PC-9 (cell line): ENCODE data around the gene HSD17B8. TPM values are rescaled to one million over a fixed set of nuclear protein-coding genes. Genes with fewer than 3 reads are reported as not detected.

ENCODE experiments used
- BruUV-seq: library from RNA; stranded (reverse); fragments of 400-500 nt; replicated peaks from 2 replicates; lab custom pipeline; 2021; lab: Mats Ljungman, UMichigan
- CTCF ChIA-PET: fragments of 300-600 bp; sonication (Branson Sonifier 250); formaldehyde crosslinking; loops from one replicate; lab custom pipeline; 2022; ENCODE audit warnings: antibody characterized with exemption; lab: Charles Lee
- POLR2A ChIA-PET: fragments of 300-600 bp; sonication (Branson Sonifier 250); formaldehyde crosslinking; loops from one replicate; lab custom pipeline; 2022; ENCODE audit warnings: antibody characterized with exemption; ENCODE audit not compliant: unreplicated experiment; lab: Charles Lee
- DNase-seq, 2 experiments: peaks; one replicate each; pipeline versions ENCODE4 v3.0.0 to v3.0.0-alpha.2; 2015 to 2022; ENCODE audit warnings: mixed read lengths in 1 of 2
- H2AFZ ChIP-seq: fragments of 200-600 bp; sonication (generic); 2 replicates; pipeline ENCODE4 v1.8.1; 2017; ENCODE audit warnings: antibody characterized with exemption
- H3F3A ChIP-seq: fragments of 200-600 bp; sonication (generic); 2 replicates; pipeline ENCODE4 v1.8.1; 2017; ENCODE audit warnings: antibody characterized with exemption, mild to moderate bottlenecking, low read depth; ENCODE audit not compliant: insufficient read depth
- H3K27ac ChIP-seq: fragments of 200-600 bp; sonication (generic); 2 replicates; pipeline ENCODE4 v1.6.1; 2016; ENCODE audit warnings: mixed run types
- H3K27me3 ChIP-seq: fragments of 200-600 bp; sonication (generic); 2 replicates; pipeline ENCODE4 v1.6.1; 2016; ENCODE audit warnings: low read depth, mixed run types; ENCODE audit not compliant: insufficient read depth
- H3K36me3 ChIP-seq: fragments of 200-600 bp; sonication (generic); 2 replicates; pipeline ENCODE4 v1.6.1; 2016; ENCODE audit warnings: low read depth, mixed run types
- H3K4me1 ChIP-seq: fragments of 200-600 bp; sonication (generic); replicated peaks from 2 replicates; pipeline ENCODE4 v1.6.1; 2016; ENCODE audit warnings: mixed run types; ENCODE audit not compliant: insufficient read depth
- H3K4me2 ChIP-seq: fragments of 200-600 bp; sonication (generic); 2 replicates; pipeline ENCODE4 v1.6.1; 2017; ENCODE audit warnings: mixed run types
- H3K4me3 ChIP-seq: fragments of 200-600 bp; sonication (generic); 2 replicates; pipeline ENCODE4 v1.6.1; 2016; ENCODE audit warnings: mixed run types
- H3K79me2 ChIP-seq: fragments of 200-600 bp; sonication (generic); 2 replicates; pipeline ENCODE4 v1.6.1; 2017; ENCODE audit warnings: low read depth, mixed run types
- H3K9me2 ChIP-seq: fragments of 200-600 bp; sonication (generic); 2 replicates; pipeline ENCODE4 v1.8.1; 2017; ENCODE audit warnings: mild to moderate bottlenecking; ENCODE audit not compliant: insufficient read depth
- H3K9me3 ChIP-seq: fragments of 200-600 bp; sonication (generic); 2 replicates; pipeline ENCODE4 v1.8.1; 2016; ENCODE audit warnings: low read depth; ENCODE audit not compliant: insufficient read depth
- H4K20me1 ChIP-seq: fragments of 200-600 bp; sonication (generic); 2 replicates; pipeline ENCODE4 v1.8.1; 2017; ENCODE audit not compliant: insufficient read depth
- CTCF ChIP-seq: fragments of 200-600 bp; sonication (generic); conservative IDR thresholded peaks from 2 replicates; pipeline ENCODE4 v1.6.1; 2017; ENCODE audit warnings: mixed run types, antibody characterized with exemption, mild to moderate bottlenecking, moderate library complexity
- EZH2 ChIP-seq: fragments of 200-600 bp; sonication (generic); IDR thresholded peaks from 2 replicates; pipeline ENCODE4 v1.8.0; 2017; ENCODE audit warnings: antibody characterized with exemption, low read depth
- intact Hi-C: fragments of 100-400 bp; cut with micrococcal nuclease; formaldehyde crosslinking; loops from one replicate; pipeline ENCODE4 v1.10.0; 2022; ENCODE audit not compliant: unreplicated experiment
- total RNA-seq: library from RNA; stranded (reverse); gene quantifications from 2 replicates; pipeline ENCODE4 v1.2.3, GENCODE V29; 2021

HSD17B8 gene
- total RNA-seq, 1 experiment from 2014 or later, result 16.4 TPM

DNA sequence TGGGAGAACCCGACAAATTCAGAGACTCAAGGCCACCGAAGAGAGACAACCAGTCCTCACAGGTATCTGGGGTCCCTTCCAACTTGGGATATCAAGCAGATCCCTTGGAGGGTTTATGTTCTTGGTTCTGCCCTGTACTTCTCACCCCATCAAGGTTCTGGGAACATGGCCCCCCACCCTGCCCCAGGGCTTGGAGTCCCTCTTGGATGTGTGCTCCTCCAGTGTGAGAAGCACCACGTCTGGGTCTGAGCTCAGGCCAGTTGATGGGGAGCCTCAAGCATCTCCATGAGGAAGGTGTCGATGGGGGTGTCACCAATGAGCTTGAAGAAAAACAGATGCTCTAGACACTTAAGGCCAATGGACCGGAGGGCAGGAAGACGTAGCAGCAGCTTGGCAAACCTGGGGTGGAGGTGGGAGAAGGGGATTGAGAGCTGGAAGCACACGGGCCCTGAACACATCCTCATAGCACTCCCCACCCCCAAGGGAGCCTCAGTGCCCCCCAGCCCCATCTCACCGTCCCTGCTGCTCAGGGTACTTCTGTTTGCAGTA, 9.9 kb upstream of the HSD17B8 start:
- BruUV-seq, result no TSS peak
- H4K20me1 ChIP-seq, result peaks cover 11% of the 10 kb centered on the region
- CTCF ChIA-PET, result no interaction called here
- no peak overlapping the region for H3K27ac ChIP-seq
- no peak overlapping the region for H2AFZ ChIP-seq
- H3K4me1 ChIP-seq, result peaks cover 7% of the 10 kb centered on the region; the same call in 1 of the 2 replicates
- intact Hi-C loops, result no loop called here
- H3K36me3 ChIP-seq, result peaks cover 12% of the 10 kb centered on the region; the same call in 1 of the 2 replicates
- peaks cover 22% of the 10 kb centered on the region for H3K79me2 ChIP-seq
- no peaks in the 10 kb centered on the region for H3K9me3 ChIP-seq
- H3K4me2 ChIP-seq, result no peak overlapping the region
- TF ChIP-seq EZH2 (no peak), CTCF (no peak)
- POLR2A ChIA-PET, result no interaction called here
- no peak for DNase-seq
- H3K9me2 ChIP-seq, result no peaks in the 10 kb centered on the region
- no peaks in the 10 kb centered on the region for H3K27me3 ChIP-seq
- peaks cover 11% of the 10 kb centered on the region; the same call in 1 of the 2 replicates for H3F3A ChIP-seq
- H3K4me3 ChIP-seq, result no peak overlapping the region

DNA sequence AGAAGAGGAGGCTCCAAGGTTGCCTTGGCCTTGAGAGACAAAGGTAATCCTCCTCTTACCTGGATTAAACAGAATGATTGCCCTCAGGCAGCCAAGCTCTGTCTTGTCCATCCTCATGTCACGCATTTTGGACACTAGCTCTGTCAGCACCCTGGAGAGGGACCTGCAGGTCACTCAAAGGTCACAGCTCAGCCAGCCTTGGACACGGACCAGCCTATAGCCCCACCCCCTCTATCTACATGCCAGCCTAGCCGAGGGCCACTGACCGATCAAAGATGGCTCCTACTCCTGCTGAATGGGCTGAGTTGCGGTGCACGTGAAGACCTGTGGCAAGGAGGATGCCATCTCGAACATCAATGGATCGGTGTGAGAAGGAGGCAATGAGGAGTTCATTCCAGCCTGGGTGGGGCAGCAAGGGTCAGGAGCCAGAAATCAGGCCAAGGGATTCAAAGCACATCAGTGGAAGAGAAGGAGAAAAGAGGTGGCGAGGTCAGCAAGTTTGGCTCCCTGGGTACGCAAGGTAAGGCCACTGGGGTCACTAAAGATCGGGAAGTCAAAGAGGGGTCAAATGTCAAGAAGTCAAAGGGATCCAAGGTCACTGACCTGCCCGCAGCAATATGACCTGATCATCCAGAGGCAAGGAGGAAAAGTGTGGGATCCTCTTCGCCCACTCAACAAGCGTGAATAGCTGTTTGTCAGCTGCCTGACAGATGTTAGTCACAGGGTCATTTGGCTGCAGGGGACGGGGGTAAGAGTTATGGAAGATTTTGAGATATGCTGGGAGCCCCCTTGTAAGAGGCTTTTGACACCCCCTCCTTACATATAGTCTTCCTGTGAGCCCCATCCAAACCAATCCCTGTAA, 8.9 kb upstream of the HSD17B8 start:
- H3K4me1 ChIP-seq, result peaks cover 7% of the 10 kb centered on the region; the same call in 1 of the 2 replicates
- no peak overlapping the region for H3K4me3 ChIP-seq
- no peak overlapping the region for H3K27ac ChIP-seq
- no peak overlapping the region for H3K4me2 ChIP-seq
- TF ChIP-seq EZH2, result no peak
- no peak for TF ChIP-seq CTCF
- no peaks in the 10 kb centered on the region for H3K27me3 ChIP-seq
- peaks cover 11% of the 10 kb centered on the region for H4K20me1 ChIP-seq
- H3K79me2 ChIP-seq, result peaks cover 30% of the 10 kb centered on the region
- no peak overlapping the region for H2AFZ ChIP-seq
- intact Hi-C loops, result no loop called here
- CTCF ChIA-PET, result no interaction called here
- no peaks in the 10 kb centered on the region for H3K9me3 ChIP-seq
- H3F3A ChIP-seq, result peaks cover 16% of the 10 kb centered on the region; the same call in 1 of the 2 replicates
- POLR2A ChIA-PET, result no interaction called here
- no TSS peak for BruUV-seq
- H3K9me2 ChIP-seq, result no peaks in the 10 kb centered on the region
- H3K36me3 ChIP-seq, result peaks cover 12% of the 10 kb centered on the region; the same call in 1 of the 2 replicates
- DNase-seq, result no peak

DNA sequence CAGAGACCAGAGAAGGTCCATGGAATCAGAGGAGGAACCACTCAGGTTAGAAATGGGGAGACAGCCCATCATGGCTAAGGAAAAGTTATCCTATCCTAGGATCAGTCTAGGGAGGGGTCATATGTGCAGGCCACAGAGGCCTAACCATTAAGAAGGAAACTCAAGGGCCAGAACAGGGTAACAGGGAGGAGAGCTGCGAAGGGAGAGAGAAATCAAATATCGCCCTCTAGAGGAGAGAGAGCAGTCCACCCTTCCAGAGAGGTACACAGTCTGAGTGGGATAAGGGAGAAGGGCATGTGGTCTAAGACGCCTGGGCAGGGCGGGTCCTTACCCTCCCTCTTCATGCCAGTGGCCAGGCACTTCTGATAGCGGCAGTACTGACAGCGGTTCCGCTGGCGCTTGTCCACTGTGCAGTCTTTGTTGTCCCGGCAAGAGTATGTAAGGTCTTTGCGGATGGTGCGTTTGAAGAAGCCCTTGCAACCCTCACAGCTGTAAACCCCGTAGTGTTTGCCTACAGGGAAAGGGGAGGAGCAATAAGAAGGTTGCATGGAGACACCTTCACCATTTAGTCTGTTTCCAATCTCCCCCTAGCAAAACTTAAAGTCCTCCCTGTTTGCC, 6.9 kb upstream of the HSD17B8 start:
- no peaks in the 10 kb centered on the region for H3K9me3 ChIP-seq
- peaks cover 20% of the 10 kb centered on the region for H3K36me3 ChIP-seq
- H3K4me2 ChIP-seq, result no peak overlapping the region
- peaks cover 47% of the 10 kb centered on the region for H3K79me2 ChIP-seq
- peaks cover 17% of the 10 kb centered on the region for H3K4me1 ChIP-seq
- no peaks in the 10 kb centered on the region for H3K9me2 ChIP-seq
- intact Hi-C loops, result no loop called here
- no peak overlapping the region for H2AFZ ChIP-seq
- BruUV-seq, result no TSS peak
- CTCF ChIA-PET, result interaction anchor here (0.6 kb wide), 1 partner anchor 1519 kb away, joined by 4 read pairs; no protein-coding TSS in a partner anchor
- TF ChIP-seq CTCF, result peak; percentile 69
- no peak for TF ChIP-seq EZH2
- no peak overlapping the region for H3K4me3 ChIP-seq
- DNase-seq, result no peak
- peaks cover 17% of the 10 kb centered on the region for H4K20me1 ChIP-seq
- peaks cover 16% of the 10 kb centered on the region; the same call in 1 of the 2 replicates for H3F3A ChIP-seq
- no peaks in the 10 kb centered on the region for H3K27me3 ChIP-seq
- H3K27ac ChIP-seq, result no peak overlapping the region
- POLR2A ChIA-PET, result no interaction called here
